Body of pancreas (tissue), 4 donors: ENCODE measurements around the gene ASB13. TPM values are rescaled to one million over a fixed set of nuclear protein-coding genes. Genes with fewer than 3 reads are reported as not detected.

ENCODE experiments used
- ATAC-seq: fragments of 150-250 bp; one replicate; pipeline ENCODE4 v1.9.1; 2016
- DNase-seq, 4 donors: peaks; one replicate each; pipeline ENCODE4 v3.0.0-alpha.2; 2019
- H3K27ac ChIP-seq, 4 donors: fragments of 200-600 bp; sonication (generic); 1 replicate in 3 of 4; 2 replicates in 1 of 4; pipeline versions ENCODE4 v1.5.1 to v1.6.1; 2016 to 2019; ENCODE audit warnings: mild to moderate bottlenecking in 1 of 4, mixed read lengths in 1 of 4, moderate library complexity in 1 of 4
- H3K27me3 ChIP-seq, 2 donors: fragments of 200-600 bp; sonication (generic); one replicate each; pipeline ENCODE4 v1.6.0; 2016; ENCODE audit warnings: mild to moderate bottlenecking in 1 of 2
- H3K36me3 ChIP-seq, 2 donors: fragments of 200-600 bp; sonication (generic); replicated peaks in 1 of 2; 2 replicates each; pipeline ENCODE4 v1.5.1; 2016; ENCODE audit warnings: low read depth in 2 of 2; ENCODE audit not compliant: insufficient read depth in 1 of 2
- H3K4me1 ChIP-seq: fragments of 200-600 bp; sonication (generic); one replicate; pipeline ENCODE4 v1.6.0; 2016
- H3K4me3 ChIP-seq, 2 donors: fragments of 200-600 bp; sonication (generic); 1 replicate in 1 of 2; 2 replicates in 1 of 2; pipeline ENCODE4 v1.5.1; 2016 to 2019
- H3K9me3 ChIP-seq, 3 donors: fragments of 200-600 bp; sonication (generic); 1 replicate in 2 of 3; 2 replicates in 1 of 3; pipeline ENCODE4 v1.5.1; 2016
- CTCF ChIP-seq, 7 experiments: fragments of 450-650 bp in 4 of 7; fragments of 200-600 bp in 3 of 7; sonication (generic) in 3 of 7; IDR thresholded peaks; one replicate each; pipeline ENCODE4 v1.5.1; 2016 to 2019; ENCODE audit warnings: antibody characterized with exemption in 7 of 7
- POLR2A ChIP-seq, 3 donors: fragments of 450-650 bp; IDR thresholded peaks; one replicate each; pipeline ENCODE4 v1.6.1; 2016; ENCODE audit warnings: antibody characterized with exemption in 3 of 3, mild to moderate bottlenecking in 2 of 3
- WGBS, 2 donors: methylation state at CpG; one replicate each; pipeline ENCODE4 v1.1.5; 2017; 5-methylcytosine and 5-hydroxymethylcytosine counted together
- intact Hi-C: fragments of 100-400 bp; cut with DNase I; formaldehyde crosslinking; loops from one replicate; pipeline ENCODE4 v1.15.1; 2023
- total RNA-seq, 2 donors: library from RNA; depleted of rRNA; stranded (reverse); fragments of >200 nt; gene quantifications; one replicate each; pipeline ENCODE4 v1.1.0, GENCODE V29; 2016

Gene ASB13
- total RNA-seq, 2 donors from 2014 or later, result 7.6 to 15.0 TPM

- Histone ChIP-seq H3K4me3 (no peak overlapping the region), H3K27ac (no peak overlapping the region), H3K36me3 (no peaks in the 10 kb centered on the region), H3K9me3 (no peaks in the 10 kb centered on the region), H3K27me3 (no peaks in the 10 kb centered on the region), H3K4me1 (no peaks in the 10 kb centered on the region)
- no peak for DNase-seq
- intact Hi-C loops, result no loop called here
- no peak for ATAC-seq
- no peak for TF ChIP-seq CTCF (IDR thresholded peaks at IDR 0.05)
Observed at GRCh38 chr10:5708356-5708755, 42.0 kb upstream of the ASB13 start.

GRCh38 chr10:5698062-5698461 lies 31.7 kb upstream of the ASB13 start:
- H3K4me1 ChIP-seq, result peaks cover 27% of the 10 kb centered on the region
- intact Hi-C loops, result no loop called here
- H3K4me3 ChIP-seq, result no peak overlapping the region
- H3K27ac ChIP-seq, result no peak overlapping the region
- ATAC-seq (no peak), DNase-seq (no peak)
- no peaks in the 10 kb centered on the region for H3K36me3 ChIP-seq
- no peaks in the 10 kb centered on the region for H3K9me3 ChIP-seq
- no peak for TF ChIP-seq CTCF (IDR thresholded peaks at IDR 0.05)
- TF ChIP-seq POLR2A (IDR thresholded peaks at IDR 0.05), result no peak
- WGBS, 2 donors, result 92 to 93% methylated on average over 1 of the region's 1 CpG
- H3K27me3 ChIP-seq, result no peaks in the 10 kb centered on the region

- H3K36me3 ChIP-seq, result no peaks in the 10 kb centered on the region
- no peak overlapping the region for H3K27ac ChIP-seq
- WGBS, 2 donors, result 87 to 89% methylated on average over 2 of the region's 2 CpGs
- TF ChIP-seq CTCF (IDR thresholded peaks at IDR 0.05), result no peak
- intact Hi-C loops, result no loop called here
- DNase-seq (no peak), ATAC-seq (no peak)
- H3K4me3 ChIP-seq, result no peak overlapping the region
- H3K9me3 ChIP-seq, result no peaks in the 10 kb centered on the region
- H3K4me1 ChIP-seq, result peaks cover 27% of the 10 kb centered on the region
- no peaks in the 10 kb centered on the region for H3K27me3 ChIP-seq
Observed at GRCh38 chr10:5697342-5697741, 30.9 kb upstream of the ASB13 start.

DNA sequence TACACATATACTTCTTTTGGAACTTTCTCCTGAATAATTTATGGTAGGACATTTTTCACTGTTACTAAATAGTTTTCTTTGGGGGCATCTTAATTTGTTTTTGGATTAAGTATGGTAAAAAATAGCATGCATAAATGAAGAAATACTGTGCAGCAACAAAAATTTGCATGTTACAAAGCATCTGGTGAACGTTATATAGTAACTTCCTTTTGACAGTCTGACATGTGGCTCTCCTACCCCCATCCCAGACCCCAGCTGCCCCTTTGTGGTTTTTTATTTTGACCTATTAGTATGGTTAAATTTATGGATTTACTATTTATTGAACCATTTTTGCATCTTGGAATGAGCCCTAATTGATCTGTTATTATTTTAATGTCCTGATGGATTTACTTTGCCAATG lies 28.2 kb upstream of the ASB13 start:
- DNase-seq (no peak), ATAC-seq (no peak)
- Histone ChIP-seq H3K36me3 (no peaks in the 10 kb centered on the region), H3K4me1 (peaks cover 27% of the 10 kb centered on the region), H3K27me3 (no peaks in the 10 kb centered on the region), H3K9me3 (no peaks in the 10 kb centered on the region), H3K27ac (no peak overlapping the region), H3K4me3 (no peak overlapping the region)
- intact Hi-C loops, result no loop called here
- 61 to 77% methylated on average over 1 of the region's 1 CpG for WGBS, 2 donors
- TF ChIP-seq CTCF (IDR thresholded peaks at IDR 0.05) (no peak), POLR2A (IDR thresholded peaks at IDR 0.05) (no peak)

- peak overlapping the region; percentile 2 to 57 (median 47) for H3K27ac ChIP-seq
- H3K4me3 ChIP-seq, result no peak overlapping the region
- peaks cover 21% of the 10 kb centered on the region for H3K4me1 ChIP-seq
- WGBS, 2 donors, result 26 to 55% methylated on average over 16 to 49 of the region's 49 CpGs
- H3K9me3 ChIP-seq, result no peaks in the 10 kb centered on the region
- intact Hi-C loops, result no loop called here
- TF ChIP-seq POLR2A (IDR thresholded peaks at IDR 0.05), result peak in 1 of 3 donors; percentile 14
- TF ChIP-seq CTCF (IDR thresholded peaks at IDR 0.05), result no peak
- DNase-seq (peak; percentile 38 to 58 (median 40)), ATAC-seq (peak; percentile 78)
- no peaks in the 10 kb centered on the region for H3K27me3 ChIP-seq
- H3K36me3 ChIP-seq, result no peaks in the 10 kb centered on the region
Observed at GRCh38 chr10:5692461-5693358, 26.3 kb upstream of the ASB13 start.
